GM21737 (cell line): ENCODE results near the gene SBF2.
"Not testable (repeated sequence)": the region's sequence is repeated elsewhere in the genome, so short reads cannot be mapped to it uniquely, and the experiment has no call there.

Experiments used
- ATAC-seq: cut with Tn5 transposase; IDR thresholded peaks from one replicate; pipeline ENCODE4 v1.9.1; 2021; ENCODE audit warnings: mild to moderate bottlenecking, moderate library complexity; ENCODE audit not compliant: unreplicated experiment

Gene SBF2

DNA sequence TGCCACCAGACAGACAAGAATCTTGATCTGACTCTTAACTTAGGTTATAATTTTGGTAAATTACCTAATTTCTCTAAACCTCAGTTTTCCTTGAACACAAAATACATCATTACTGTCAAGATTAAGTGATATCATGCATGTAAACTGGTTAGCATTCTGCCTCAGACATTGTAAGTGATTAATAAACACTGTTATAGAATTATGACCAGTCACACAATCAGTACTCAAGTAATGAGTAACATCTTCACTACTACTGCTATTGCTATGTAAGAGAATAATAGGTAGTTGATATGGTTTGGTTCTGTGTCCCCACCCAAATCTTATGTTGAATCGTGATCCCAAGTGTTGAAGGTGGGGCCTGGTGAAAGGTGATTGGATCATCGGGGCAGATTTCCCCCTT is 218.9 kb downstream of the SBF2 start:
- no peak for ATAC-seq

DNA sequence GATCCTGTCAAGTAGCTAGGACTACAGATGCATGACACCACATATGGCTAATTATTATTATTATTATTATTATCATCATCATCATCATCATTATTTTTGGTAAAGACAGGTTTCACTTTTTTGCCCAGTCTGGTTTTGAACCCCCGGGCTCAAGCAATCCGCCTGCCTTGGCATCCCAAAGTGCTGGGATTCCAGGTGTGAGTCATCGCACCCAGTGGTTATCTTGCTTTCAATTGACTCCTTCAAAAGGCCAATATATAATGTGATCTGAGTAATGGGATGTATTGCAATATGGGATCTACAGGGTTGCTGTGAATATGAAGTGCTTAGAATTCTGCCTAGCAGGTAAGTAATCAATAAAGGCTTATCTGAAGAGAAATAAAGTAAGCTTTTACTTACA is 221.2 kb downstream of the SBF2 start:
- ATAC-seq = no peak

DNA sequence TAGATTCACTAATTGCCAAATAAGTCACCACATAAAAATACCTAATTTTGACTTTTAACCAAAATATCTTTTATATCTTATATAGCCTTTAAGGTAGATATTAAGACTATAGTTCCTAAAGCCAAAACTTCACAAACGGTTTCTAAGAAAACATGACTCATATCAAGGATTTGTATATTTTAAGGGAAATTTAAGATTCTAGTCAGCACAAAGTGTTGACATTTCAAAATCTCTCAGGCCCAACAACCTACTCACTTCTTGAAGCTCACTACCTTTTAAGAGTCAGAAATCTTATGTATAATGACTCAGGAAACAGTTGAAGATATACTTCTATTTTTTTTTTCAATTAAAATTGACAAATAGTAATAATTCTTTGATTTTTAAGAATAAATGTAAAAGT is 221.9 kb downstream of the SBF2 start:
- no peak for ATAC-seq

DNA sequence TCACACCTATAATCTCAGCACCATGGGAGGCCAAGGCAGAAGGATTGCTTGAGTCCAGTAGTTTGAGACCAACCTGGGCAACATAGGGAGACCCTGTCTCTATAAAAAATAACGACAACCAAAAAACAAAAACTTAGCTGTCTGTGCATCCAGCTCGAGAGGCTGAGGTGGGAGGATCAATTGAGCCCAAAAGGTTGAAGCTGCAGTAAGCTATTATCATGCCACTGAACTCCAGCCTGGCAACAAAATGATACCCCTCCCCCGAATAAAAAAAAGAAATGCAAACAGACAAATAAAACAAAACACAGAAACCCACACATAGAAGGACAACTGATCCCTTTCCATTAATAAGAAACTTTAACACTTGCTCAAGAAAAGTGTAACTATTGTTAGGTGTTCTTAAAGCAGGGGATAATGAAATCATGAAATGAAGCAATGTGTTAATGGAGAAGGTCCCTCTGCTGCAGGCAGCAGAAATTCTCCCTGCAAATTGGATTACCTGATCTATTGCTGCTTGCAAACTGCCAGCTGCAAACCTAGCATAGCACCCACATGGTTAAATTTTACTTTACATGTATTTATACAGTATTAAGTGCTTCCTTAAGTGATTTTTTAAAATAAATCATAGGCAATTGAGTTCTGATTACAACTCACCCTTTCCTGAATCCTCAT is 226.3 kb downstream of the SBF2 start:
- ATAC-seq = no peak

DNA sequence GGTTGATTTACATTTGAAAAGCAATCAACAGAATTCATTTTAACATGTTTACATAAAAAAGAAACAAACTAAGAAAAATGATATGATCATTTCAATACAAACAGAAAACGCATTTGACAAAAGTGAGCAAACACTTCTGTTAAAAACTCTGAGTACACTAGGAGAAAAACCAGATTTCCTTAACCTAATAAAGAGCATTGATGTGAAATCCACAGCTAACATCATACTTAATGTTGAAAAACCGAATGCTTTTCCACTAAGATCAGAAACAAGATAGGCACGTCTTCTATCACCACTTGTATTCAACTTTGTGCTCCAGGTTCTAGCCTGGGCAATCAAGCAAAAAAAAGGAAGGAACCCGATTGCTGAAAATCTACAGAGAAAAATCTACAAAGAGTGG is 227.6 kb downstream of the SBF2 start:
- no peak for ATAC-seq

DNA sequence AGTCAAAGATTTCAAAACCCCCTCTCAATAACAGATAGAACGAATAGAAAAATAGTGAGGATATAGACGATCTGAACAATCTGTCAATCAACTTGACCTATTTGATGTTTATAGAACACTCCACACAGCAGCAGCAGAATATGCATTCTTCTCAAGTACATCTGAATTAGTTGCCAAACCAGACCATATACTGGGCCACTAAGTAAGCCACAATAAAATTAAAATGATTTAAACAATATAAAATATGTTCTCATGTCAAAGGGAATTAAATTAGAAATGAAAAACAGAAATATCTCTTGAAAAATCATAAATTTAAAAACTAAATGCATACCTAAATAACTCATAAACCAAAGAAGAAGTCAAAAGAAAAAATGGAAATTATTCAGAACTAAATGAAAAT is 229.2 kb downstream of the SBF2 start:
- no peak for ATAC-seq

DNA sequence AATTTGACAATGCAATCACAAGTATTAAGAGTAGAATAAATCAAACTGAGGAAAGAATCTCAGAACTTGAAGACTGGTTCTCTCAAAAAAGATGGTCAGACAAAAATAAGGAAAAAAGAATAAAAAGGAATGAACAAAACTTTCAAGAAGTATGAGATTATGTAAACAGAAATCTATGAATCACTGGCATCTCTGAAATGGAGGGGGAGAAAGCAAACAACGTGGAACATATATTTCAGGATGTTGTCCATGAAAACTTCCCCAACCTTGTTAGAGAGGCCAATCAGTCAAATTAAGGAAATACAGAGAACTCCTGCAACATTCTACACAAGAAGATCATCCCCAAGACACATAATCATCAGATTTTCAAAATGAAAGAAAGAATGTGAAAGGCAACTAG is 235.7 kb downstream of the SBF2 start:
- no peak for ATAC-seq

DNA sequence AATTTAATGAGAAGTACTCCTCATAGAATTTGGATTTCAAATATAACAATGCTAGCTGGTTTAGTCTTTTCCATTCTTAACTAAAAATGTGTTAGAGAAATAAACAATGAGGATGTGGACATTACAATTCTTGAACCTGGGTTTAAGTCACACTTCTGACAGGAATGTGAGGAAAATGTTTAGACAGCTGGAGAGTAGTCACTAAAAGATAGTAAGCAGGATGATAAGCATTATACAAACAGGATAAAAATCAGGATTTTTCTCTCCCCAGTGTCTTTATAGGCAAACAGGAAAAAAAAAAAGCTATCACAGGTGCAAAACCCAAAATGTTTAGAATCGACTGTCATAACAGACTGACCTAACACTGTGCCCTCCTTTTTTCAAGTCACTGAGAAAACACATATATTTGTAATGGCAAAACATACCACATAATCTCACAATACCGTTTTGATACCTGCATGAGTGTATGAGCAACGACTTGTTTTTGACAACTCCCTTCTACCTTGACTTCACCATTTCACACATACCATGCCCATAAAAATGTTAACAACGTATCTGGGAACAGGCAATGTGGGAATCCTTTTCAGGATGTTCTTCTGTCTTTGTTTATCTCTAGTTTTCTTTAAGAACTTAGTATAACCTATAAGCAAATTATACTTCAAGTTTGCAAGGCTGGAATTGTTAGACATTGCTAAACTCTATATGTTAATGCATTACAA is 242.0 kb downstream of the SBF2 start:
- no peak for ATAC-seq

DNA sequence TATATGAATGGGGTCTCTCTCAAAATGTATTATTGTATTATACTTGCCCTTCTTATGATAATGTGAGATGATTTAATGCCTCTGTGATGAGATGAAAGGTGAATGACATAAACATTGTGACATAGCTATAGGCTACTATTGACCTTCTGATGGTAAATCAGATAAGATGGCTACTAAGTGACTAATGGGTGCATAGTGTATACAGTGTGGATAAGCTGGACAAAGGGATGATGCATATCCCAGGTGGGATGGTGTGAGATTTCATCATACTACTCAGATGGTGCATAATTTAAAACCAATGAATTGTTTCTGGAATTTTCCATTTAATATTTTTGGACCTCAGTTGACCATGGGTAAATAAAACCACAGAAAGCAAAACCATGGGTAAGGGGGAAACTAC is 243.5 kb downstream of the SBF2 start:
- ATAC-seq = no peak

DNA sequence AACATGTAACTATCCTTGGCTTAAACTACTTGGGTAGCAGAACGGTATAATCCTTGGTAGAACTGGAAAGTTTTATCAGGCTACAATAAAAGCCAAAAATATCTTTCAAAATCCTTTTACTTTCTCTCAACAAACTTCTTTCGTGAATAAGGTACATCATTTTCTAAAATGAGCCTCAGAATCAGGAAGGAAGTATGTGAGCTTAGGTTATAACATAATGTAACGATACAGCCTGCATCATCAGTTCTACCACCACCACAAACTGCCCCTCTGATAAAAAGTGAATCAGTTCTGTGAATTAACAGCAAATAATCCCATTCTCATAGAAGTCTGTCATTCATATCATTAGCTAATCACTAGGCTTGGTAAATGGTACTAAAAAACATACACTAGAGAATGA is 244.3 kb downstream of the SBF2 start:
- no peak for ATAC-seq

DNA sequence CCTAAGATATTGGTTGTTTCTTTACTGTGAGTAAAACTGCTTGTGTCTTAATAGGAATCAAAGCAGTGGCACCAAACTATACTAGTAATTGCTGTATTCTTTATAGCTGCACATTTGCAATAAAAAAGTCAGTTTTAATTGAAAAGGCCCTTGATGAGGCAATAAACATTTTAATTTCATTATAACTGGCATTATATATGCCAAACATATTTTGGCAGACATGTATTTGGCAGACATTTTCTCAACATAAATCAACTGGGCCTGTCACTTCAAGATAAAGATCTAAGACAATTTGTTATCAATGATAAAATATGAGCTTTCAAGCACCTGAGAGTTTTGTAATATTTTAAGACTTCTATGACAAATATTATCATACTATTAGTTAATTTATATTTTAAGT is 245.7 kb downstream of the SBF2 start:
- ATAC-seq = no peak

DNA sequence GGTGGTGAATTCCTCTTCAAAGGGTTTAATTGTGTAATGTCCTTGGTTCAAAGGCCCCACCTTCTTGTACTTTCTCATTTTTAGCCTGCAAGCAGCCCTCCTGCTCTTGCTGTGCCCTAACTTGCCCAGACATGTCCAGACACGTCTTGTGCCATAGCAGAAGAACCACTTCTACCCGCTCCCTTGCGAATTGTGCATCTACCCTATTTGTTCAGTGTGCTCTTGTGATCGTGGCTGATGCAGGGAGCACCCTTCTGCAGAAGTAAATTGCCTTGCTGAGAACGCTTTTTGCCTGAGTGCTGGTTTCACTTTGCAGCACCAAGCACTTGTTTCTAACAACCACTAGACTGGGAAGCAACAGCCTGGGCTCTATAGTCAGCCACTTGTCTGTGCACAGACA is 249.4 kb downstream of the SBF2 start:
- no peak for ATAC-seq

DNA sequence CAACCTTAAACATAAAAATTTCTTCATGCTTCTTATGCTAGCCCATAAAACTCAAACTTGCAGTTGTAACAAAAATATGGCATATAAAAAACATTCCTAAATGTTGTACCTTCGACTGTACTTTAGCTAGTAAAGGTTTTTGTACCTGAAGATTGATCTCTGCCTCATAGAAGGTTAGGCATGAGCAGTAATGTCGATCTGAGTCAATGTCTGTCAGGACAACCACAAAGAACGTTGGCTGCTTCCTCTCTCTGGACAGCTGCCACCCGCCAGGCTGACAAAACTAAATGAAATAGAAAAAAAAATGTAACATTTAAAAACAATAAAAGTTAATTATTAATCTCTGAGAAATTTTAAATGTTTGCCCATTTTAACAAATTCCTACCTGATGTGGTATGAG is 251.3 kb downstream of the SBF2 start:
- no peak for ATAC-seq

DNA sequence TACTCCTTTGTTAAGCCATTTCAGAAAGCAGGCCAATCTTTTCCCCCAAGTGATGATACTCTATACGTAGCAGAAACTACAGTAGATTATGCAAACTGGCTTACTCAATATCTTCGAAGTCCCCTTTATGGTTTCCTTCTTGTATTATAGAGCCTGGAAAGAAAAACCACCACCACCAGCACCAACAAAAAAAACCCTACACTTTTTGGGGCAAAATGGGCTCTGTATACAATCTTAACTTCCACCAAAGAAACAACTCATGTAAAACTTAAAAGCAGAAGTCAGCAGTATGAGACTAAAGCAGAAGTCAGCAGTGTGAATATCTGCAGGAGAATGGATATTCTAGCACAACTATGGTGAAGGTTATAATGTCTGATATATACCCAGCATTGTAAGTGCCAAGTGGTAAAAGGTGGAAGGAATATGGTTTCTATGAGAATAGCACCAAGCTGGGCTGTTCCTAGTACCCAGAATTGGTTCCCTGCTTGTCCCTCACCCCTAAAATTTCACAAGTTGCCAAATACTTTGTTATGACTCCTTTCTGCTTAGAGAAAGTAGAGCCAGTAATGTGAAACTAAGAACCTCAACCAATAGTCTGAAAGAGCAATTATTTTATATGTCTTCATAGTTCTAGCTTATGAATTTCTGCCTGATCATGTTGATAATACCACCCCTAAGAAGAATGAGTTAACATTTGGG is 252.1 kb downstream of the SBF2 start:
- no peak for ATAC-seq

DNA sequence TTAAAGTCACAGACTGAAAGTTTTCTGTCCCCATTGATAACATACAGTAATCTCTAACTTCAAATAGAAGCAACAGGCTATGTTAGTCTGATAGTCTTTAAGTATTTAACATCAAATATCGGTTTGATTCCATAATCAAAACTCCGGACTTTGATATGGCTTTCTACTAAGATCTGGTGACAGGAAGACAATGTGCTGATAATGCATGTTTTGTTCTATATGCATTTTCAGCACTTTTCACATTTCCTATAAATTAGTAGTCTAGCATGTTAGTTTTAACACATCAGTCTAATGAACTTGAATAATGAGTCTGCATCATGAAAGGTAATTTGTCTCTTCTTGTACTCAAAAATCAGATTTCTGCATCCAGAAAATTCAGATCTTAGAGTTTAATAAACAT is 252.7 kb downstream of the SBF2 start:
- ATAC-seq = no peak

DNA sequence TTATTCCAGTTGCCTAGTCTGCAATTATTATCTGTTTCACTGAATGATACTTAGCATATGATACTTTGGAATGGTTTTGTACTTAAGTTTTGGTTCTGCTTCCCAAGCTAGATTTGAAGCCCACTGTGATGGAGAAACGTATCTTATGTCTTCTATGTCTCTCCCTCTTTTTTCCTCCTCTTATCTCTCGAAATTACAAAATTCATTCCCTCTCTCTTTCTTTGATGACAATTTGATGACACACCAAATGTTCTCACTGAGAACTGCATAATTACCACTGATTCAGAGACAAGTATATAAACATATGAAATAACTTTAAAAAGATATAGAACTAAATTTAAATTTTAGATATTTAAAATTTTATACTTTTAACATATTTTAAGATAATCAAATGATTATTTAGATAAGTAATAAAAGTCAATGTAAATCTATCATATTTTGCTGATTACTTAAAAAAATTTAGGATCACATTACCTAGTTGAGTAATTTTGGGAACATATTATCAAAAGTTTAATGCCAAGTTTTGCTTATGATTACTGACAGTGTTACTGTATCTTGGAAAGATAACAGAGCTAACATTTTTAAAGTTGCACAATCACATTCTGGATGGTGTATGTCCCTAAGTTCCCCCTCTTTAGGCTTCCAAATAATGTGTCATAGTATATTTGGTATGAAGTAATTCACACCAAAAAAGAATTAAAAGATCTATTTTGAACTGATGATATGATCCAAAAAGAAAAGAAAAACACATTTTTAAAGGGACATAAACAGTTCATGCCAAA is 255.3 kb downstream of the SBF2 start:
- ATAC-seq = no peak

DNA sequence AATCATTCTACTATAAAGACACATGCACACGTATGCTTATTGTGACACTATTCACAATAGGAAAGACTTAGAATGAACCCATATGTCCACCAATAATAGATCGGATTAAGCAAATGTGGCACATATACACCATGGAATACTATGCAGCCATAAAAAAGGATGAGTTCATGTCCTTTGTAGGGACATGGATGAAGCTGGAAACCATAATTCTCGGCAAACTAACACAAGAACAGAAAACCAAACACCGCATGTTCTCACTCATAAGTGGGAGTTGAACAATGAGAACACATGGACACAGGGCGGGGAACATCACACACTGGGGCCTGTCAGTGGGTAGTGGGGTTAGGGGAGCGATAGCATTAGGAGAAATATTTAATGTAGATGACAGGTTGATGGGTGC is 258.1 kb downstream of the SBF2 start:
- ATAC-seq = not testable (repeated sequence)

DNA sequence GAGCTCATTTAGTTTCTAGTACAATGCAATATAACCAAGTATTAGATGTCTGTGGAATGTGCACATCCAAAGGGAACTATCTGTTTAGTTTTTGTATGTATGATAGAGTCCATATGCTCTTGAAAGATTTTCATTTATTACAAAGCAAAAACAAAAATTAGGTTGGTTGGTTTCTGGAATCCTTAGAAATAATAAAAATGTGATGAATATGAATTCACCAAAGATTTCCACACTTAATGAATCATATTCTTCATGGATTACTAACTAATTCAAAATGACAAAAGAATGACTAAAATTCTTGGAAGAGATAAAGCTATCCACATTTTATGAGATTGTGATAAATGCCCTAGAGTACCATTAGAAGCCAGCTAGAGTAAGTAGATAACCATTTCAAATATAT is 261.1 kb downstream of the SBF2 start:
- no peak for ATAC-seq

DNA sequence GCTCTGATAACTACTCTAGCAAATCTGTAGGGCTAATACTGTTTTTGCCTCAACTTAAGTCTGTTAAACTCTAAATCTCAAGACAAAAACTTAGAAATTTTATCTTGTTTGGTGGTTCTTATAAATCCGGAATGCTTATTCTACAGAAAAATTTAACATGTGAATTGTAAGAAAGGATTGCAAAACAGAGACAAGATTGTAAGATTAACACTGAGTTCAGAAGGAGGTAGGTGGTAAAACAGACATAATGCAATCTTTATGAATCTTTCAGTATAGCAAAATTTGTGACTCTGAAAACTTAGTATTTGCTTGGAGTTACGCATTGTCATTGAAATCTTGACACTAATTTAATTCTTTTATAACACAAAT is 263.9 kb downstream of the SBF2 start:
- ATAC-seq = no peak

DNA sequence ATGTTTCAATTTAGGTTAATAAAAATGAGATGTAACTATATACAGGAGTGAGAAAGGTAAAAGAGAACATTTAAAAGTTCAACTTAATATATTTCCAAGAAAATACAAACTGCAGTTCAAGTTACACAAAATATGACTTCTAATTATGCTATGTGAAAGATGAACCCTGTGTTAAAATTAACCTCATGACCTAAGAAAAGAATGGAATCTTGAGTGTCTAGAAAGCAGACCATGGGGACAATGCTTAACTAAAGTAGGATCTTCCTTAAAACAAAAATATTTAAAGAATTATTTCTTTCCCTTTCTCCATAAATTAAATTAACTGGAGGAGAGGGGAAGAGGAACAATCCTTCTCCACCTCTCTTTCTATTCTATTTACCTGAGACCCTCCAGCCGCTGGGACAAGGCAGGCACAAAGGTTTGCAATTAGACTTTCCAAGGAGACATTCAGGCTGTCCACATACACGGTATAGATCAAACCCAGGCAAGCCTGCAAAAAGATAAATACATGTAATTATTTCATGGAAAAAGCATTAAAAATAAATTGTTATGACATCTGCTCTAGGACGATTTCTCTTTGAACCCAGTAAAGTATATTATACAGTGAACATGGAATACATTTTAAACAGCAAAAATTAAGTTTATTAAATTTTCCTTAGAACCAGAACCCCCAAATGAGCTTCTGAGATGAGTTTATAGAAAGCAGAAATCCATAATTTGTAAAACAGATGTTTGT is 264.5 kb downstream of the SBF2 start:
- ATAC-seq = no peak

DNA sequence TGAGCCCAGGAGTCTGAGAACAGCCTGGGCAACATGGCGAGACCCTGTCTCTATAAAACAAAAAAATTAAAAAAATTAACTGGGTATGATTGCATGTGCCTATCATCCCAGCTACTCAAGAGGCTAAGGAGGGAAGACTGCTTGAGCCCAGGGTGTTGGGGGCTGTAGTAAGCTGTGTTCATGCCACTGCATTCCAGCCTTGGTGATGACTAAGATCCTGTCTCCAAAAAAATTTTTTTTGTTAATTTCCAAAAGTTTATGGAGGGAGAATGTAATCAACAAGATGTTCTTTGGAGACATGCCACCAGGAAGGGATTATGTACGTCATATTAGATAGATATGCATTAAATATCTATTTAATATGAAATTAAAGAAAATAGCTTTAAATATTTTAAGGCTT is 267.5 kb downstream of the SBF2 start:
- no peak for ATAC-seq
